ENCODE measurements around the gene AP4S1.

GRCh38 chr14:30991408-30991807 is 34.0 kb upstream of the AP4S1 start:
- TF ChIP-seq ZNF274 (IDR thresholded peaks at IDR 0.05; ENCODE audit: low read depth, low read length) (no peak), YY1 (IDR thresholded peaks at IDR 0.05; ENCODE audit: insufficient read depth, insufficient read length) (no peak), SUZ12 (IDR thresholded peaks at IDR 0.05; ENCODE audit: extremely low read depth, insufficient read depth, insufficient read length) (no peak)

All from NT2/D1 (cell line).